CD14-positive monocyte (primary cell): ENCODE results near the gene FADS2. TPM values are rescaled to one million over a fixed set of nuclear protein-coding genes. Genes with fewer than 3 reads are reported as not detected.

Source experiments
- DNase-seq, 3 donors: peaks; one replicate each; pipeline ENCODE4 v3.0.0-alpha.2; 2011 to 2022
- H2AFZ ChIP-seq: 2 replicates; pipeline ENCODE4 v1.6.0; 2012; ENCODE audit warnings: mild to moderate bottlenecking, low read depth, low read length, inconsistent platforms; ENCODE audit not compliant: insufficient read depth, poor library complexity, severe bottlenecking
- H3K27ac ChIP-seq, 2 donors: 1 replicate in 1 of 2; 2 replicates in 1 of 2; pipeline ENCODE4 v1.5.1; 2012 to 2013; ENCODE audit warnings: low read length in 2 of 2, control low read depth in 1 of 2, inconsistent platforms in 1 of 2, low read depth in 1 of 2, mild to moderate bottlenecking in 1 of 2
- H3K27me3 ChIP-seq, 2 donors: one replicate each; pipeline versions ENCODE4 v1.6.0 to v1.6.1; 2011 to 2013; ENCODE audit warnings: low read length in 2 of 2; ENCODE audit not compliant: control insufficient read depth in 2 of 2, insufficient read depth in 2 of 2
- H3K36me3 ChIP-seq, 2 donors: replicated peaks in 1 of 2; 1 replicate in 1 of 2; 2 replicates in 1 of 2; pipeline versions ENCODE4 v1.5.1 to v1.6.1; 2012 to 2013; ENCODE audit warnings: low read length in 2 of 2, control low read depth in 1 of 2, inconsistent platforms in 1 of 2, mild to moderate bottlenecking in 1 of 2; ENCODE audit not compliant: insufficient read depth in 2 of 2, control insufficient read depth in 1 of 2
- H3K4me1 ChIP-seq, 2 donors: 1 replicate in 1 of 2; 2 replicates in 1 of 2; pipeline versions ENCODE4 v1.5.1 to v1.6.1; 2012 to 2013; ENCODE audit warnings: low read length in 2 of 2, control low read depth in 1 of 2, inconsistent platforms in 1 of 2, mild to moderate bottlenecking in 1 of 2, moderate library complexity in 1 of 2; ENCODE audit not compliant: insufficient read depth in 2 of 2, control insufficient read depth in 1 of 2
- H3K4me2 ChIP-seq: replicated peaks from 2 replicates; pipeline ENCODE3; 2012; ENCODE audit warnings: low read length, moderate library complexity, mild to moderate bottlenecking; ENCODE audit not compliant: poor library complexity, severe bottlenecking; ENCODE audit errors: extremely low read depth
- H3K4me3 ChIP-seq, 3 experiments: fragments of 200-600 bp in 1 of 3; sonication (generic) in 1 of 3; replicated peaks in 1 of 3; 1 replicate in 2 of 3; 2 replicates in 1 of 3; pipeline ENCODE4 v1.5.1; 2011 to 2013; ENCODE audit warnings: low read length in 3 of 3, mild to moderate bottlenecking in 3 of 3, control low read depth in 2 of 3, low read depth in 2 of 3, inconsistent platforms in 1 of 3, moderate library complexity in 1 of 3
- H3K79me2 ChIP-seq: 2 replicates; pipeline ENCODE4 v1.6.0; 2012; ENCODE audit warnings: mild to moderate bottlenecking, control low read depth, inconsistent platforms, low read length, moderate library complexity; ENCODE audit not compliant: insufficient read depth
- H3K9ac ChIP-seq: 2 replicates; pipeline ENCODE4 v1.6.0; 2017; ENCODE audit warnings: low read length, mild to moderate bottlenecking; ENCODE audit not compliant: insufficient read depth, poor library complexity, severe bottlenecking
- H3K9me3 ChIP-seq, 2 donors: replicated peaks in 1 of 2; 1 replicate in 1 of 2; 2 replicates in 1 of 2; pipeline versions ENCODE4 v1.5.1 to v1.6.1; 2012 to 2013; ENCODE audit warnings: low read length in 2 of 2, control low read depth in 1 of 2; ENCODE audit not compliant: control insufficient read depth in 1 of 2, insufficient read depth in 1 of 2
- H4K20me1 ChIP-seq: 2 replicates; pipeline ENCODE4 v1.6.0; 2012; ENCODE audit warnings: mild to moderate bottlenecking, low read length, control low read depth, moderate library complexity; ENCODE audit not compliant: insufficient read depth
- H3K27ac Mint-ChIP-seq, 7 donors: one replicate each; pipeline ENCODE4 v1.8.0; 2020; ENCODE audit warnings: mild to moderate bottlenecking in 7 of 7, mixed read lengths in 7 of 7, moderate library complexity in 6 of 7, inconsistent platforms in 2 of 7
- H3K27me3 Mint-ChIP-seq, 3 donors: one replicate each; pipeline ENCODE4 v1.8.0; 2021 to 2022; ENCODE audit warnings: low read depth in 3 of 3, mild to moderate bottlenecking in 3 of 3, mixed read lengths in 3 of 3, moderate library complexity in 3 of 3, inconsistent platforms in 1 of 3
- H3K36me3 Mint-ChIP-seq, 2 donors: one replicate each; pipeline ENCODE4 v1.8.0; 2020; ENCODE audit warnings: mixed read lengths in 2 of 2, inconsistent platforms in 1 of 2, mild to moderate bottlenecking in 1 of 2
- H3K4me1 Mint-ChIP-seq: one replicate; pipeline ENCODE4 v1.8.0; 2020; ENCODE audit warnings: mild to moderate bottlenecking, mixed read lengths
- H3K4me3 Mint-ChIP-seq, 2 donors: one replicate each; pipeline ENCODE4 v1.8.0; 2020; ENCODE audit warnings: mild to moderate bottlenecking in 2 of 2, mixed read lengths in 2 of 2, moderate library complexity in 1 of 2
- H3K9me3 Mint-ChIP-seq, 7 donors: one replicate each; pipeline ENCODE4 v1.8.0; 2020 to 2022; ENCODE audit warnings: mixed read lengths in 7 of 7, mild to moderate bottlenecking in 6 of 7, moderate library complexity in 6 of 7, inconsistent platforms in 2 of 7
- CTCF ChIP-seq: fragments of 200-600 bp; IDR thresholded peaks from one replicate; pipeline ENCODE4 v1.8.0; 2022; ENCODE audit warnings: antibody characterized with exemption, mild to moderate bottlenecking
- WGBS: methylation state at CpG from one replicate; pipeline ENCODE4 v1.1.5; 2013; ENCODE audit warnings: missing lambda C conversion rate; ENCODE audit not compliant: insufficient coverage; 5-methylcytosine and 5-hydroxymethylcytosine counted together
- intact Hi-C, 2 donors: fragments of 100-400 bp; cut with micrococcal nuclease; formaldehyde crosslinking; loops; one replicate each; pipeline versions ENCODE4 v1.15.0 to v1.15.1; 2023
- polyA plus RNA-seq, 3 donors: library from polyadenylated mRNA; depleted of rRNA in 1 of 3; unstranded in 2 of 3; stranded (reverse) in 1 of 3; fragments of 300-500 nt in 2 of 3; fragments of >200 nt in 1 of 3; fragmentation: Illumina TruSeq in 2 of 3; gene quantifications; 1 replicate in 2 of 3; 2 replicates in 1 of 3; pipeline ENCODE4 v1.2.3, GENCODE V29; 2012 to 2021

The FADS2 gene
- polyA plus RNA-seq, 3 donors, result 5.1 to 19.9 (median 6.4) TPM

DNA sequence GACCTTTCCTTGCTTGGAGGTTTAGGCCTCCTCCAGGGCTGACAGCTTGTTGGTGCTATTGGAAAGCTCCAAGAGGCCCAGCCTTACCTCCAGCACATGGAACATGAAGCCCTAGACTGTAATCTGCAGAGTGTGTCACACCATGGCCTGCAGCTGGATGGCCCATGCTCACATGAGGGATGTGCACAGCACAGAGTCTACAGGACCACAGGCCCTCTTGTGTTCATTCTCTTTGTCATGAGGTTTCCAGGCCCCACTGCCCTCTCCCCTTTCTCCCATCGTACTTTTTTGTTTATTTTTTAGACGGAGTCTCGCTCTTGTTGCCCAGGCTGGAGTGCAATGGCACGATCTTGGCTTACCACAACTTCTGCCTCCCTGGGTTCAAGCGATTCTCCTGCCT lies 21.3 kb upstream of the FADS2 start:
- TF ChIP-seq CTCF, result no peak
- DNase-seq, result no peak

DNA sequence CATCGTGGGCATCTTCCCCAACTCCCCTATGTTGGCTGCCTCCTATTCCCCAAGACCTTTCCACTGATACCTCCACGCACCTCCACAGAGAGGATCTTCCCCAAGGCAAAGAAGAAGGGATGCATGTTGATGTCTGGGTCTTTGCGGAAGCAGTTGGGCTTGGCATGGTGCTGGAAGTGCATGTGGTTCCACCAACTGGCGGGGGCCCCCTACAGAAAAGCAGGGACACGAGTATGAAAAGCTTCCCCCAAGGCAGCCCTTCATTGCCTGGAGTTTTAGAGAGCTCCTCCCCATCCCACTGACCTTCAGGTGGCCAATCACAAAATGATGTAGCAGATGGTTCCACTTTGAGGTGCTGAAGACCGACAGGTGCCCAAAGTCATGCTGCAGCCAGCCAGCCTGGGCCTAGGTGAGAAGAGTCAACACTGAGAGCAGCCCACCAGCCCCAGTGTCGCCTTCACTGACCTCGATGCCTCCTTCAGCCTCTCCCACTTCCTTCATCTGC lies 17.4 kb upstream of the FADS2 start:
- H3K36me3 Mint-ChIP-seq, result peaks cover 60 to 79% of the 10 kb centered on the region in 2 donors
- H3K4me1 Mint-ChIP-seq, result peaks cover 6% of the 10 kb centered on the region
- intact Hi-C loops, result no loop called here
- TF ChIP-seq CTCF, result no peak
- no peak for DNase-seq
- H3K79me2 ChIP-seq, result peaks cover 7% of the 10 kb centered on the region
- H3K27ac Mint-ChIP-seq, result peak overlapping the region in 1 of 7 donors; percentile 63
- peaks cover 7 to 18% of the 10 kb centered on the region in 2 donors for H3K4me1 ChIP-seq
- no peaks in the 10 kb centered on the region for H3K27me3 ChIP-seq
- no peak overlapping the region for H3K9ac ChIP-seq
- 95% methylated on average over 6 of the region's 8 CpGs for WGBS
- H3K27me3 Mint-ChIP-seq, result peaks cover 0 to 1% (median 0%) of the 10 kb centered on the region in 3 donors
- H2AFZ ChIP-seq, result no peak overlapping the region
- no peaks in the 10 kb centered on the region for H4K20me1 ChIP-seq
- no peak overlapping the region for H3K27ac ChIP-seq
- no peak overlapping the region for H3K4me3 Mint-ChIP-seq
- no peak overlapping the region for H3K4me3 ChIP-seq
- peaks cover 0 to 6% of the 10 kb centered on the region in 2 donors for H3K9me3 ChIP-seq
- peaks cover 0 to 5% (median 0%) of the 10 kb centered on the region in 7 donors for H3K9me3 Mint-ChIP-seq
- H3K4me2 ChIP-seq, result no peak overlapping the region
- peaks cover 35 to 74% of the 10 kb centered on the region in 2 donors for H3K36me3 ChIP-seq

More for the DNA sequence above, 21.3 kb upstream of the FADS2 start:
- H3K9ac ChIP-seq, result no peak overlapping the region
- no peak overlapping the region for H3K4me2 ChIP-seq
- H2AFZ ChIP-seq, result no peak overlapping the region
- H3K27me3 Mint-ChIP-seq, result no peaks in the 10 kb centered on the region
- peaks cover 84 to 99% of the 10 kb centered on the region in 2 donors for H3K36me3 Mint-ChIP-seq
- intact Hi-C loops, result loop anchor here in 1 of 2 donors (5.0 to 10.0 kb wide), 2 partner anchors 78 to 151 kb away; no protein-coding TSS in a partner anchor
- H3K4me3 ChIP-seq, result no peak overlapping the region
- 100% methylated on average over 4 of the region's 5 CpGs for WGBS
- no peaks in the 10 kb centered on the region for H4K20me1 ChIP-seq
- peaks cover 58 to 99% of the 10 kb centered on the region in 2 donors for H3K36me3 ChIP-seq
- H3K79me2 ChIP-seq, result no peaks in the 10 kb centered on the region
- peaks cover 0 to 2% (median 0%) of the 10 kb centered on the region in 7 donors for H3K9me3 Mint-ChIP-seq
- H3K27ac Mint-ChIP-seq, result peak overlapping the region in 1 of 7 donors; percentile 46
- no peaks in the 10 kb centered on the region for H3K27me3 ChIP-seq
- H3K4me1 Mint-ChIP-seq, result peaks cover 5% of the 10 kb centered on the region
- H3K4me3 Mint-ChIP-seq, result no peak overlapping the region
- H3K4me1 ChIP-seq, result no peaks in the 10 kb centered on the region
- no peak overlapping the region for H3K27ac ChIP-seq
- H3K9me3 ChIP-seq, result no peaks in the 10 kb centered on the region
